H1 (cell line): ENCODE data around the gene CDT1. TPM values are rescaled to one million over a fixed set of nuclear protein-coding genes. Genes with fewer than 3 reads are reported as not detected.

ENCODE experiments used
- CHD7 ChIP-seq: fragments of 300-600 bp; sonication (generic); IDR thresholded peaks from 2 replicates; pipeline ENCODE4 v1.7.1; 2012; ENCODE audit warnings: low read length, moderate library complexity, mild to moderate bottlenecking, inconsistent platforms; ENCODE audit not compliant: insufficient replicate concordance
- SP4 ChIP-seq: IDR thresholded peaks from 2 replicates; pipeline ENCODE4 v1.6.1; 2012; ENCODE audit warnings: low read length, inconsistent platforms
- polyA plus RNA-seq, 7 experiments: library from polyadenylated mRNA; depleted of rRNA in 3 of 7; stranded (reverse) in 5 of 7; unstranded in 2 of 7; fragments of >200 nt in 5 of 7; fragments of 200-250 nt in 2 of 7; gene quantifications; 1 replicate in 5 of 7; 2 replicates in 1 of 7; 4 replicates in 1 of 7; pipeline versions ENCODE4 v1.2.1 to v1.2.3, GENCODE V29; 2011 to 2013; ENCODE audit warnings: missing spikeins in 2 of 7, mixed read lengths in 2 of 7
- total RNA-seq: library from RNA; stranded (reverse); fragmentation: NEBNext Ultra II Directional; extraction: Animal tissue kit (Norgen Biotek cat#: 25700); gene quantifications from 2 replicates; pipeline ENCODE4 v1.2.1, GENCODE V29; 2021

Gene CDT1
- total and polyA plus RNA-seq, 2 of the 8 experiments (the other 6 are each of a cell fraction or from before 2014, with no cell fraction given): 76.7 to 95.4 TPM

DNA sequence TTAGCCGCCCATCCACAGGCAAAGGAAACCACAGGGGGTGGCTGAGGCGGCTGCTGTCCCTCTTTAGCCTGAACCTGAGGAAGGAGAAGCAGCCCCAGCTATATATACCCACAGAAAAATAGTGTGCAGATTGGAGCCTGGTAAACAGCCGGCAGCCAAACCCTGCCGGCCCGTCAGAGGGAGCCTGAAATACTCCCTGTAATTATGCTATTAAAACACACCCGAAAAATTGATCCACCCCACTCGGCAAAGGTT lies 25.4 kb upstream of the CDT1 start (continued):
- TF ChIP-seq CHD7: no peak
- TF ChIP-seq SP4: no peak
